Measurements from ENCODE around the gene GRIN2A. TPM values are rescaled to one million over a fixed set of nuclear protein-coding genes. Genes with fewer than 3 reads are reported as not detected.

The GRIN2A gene
- polyA plus RNA-seq, 2 of the 4 experiments (the other 2 are of a cell fraction) = not detected

DNA sequence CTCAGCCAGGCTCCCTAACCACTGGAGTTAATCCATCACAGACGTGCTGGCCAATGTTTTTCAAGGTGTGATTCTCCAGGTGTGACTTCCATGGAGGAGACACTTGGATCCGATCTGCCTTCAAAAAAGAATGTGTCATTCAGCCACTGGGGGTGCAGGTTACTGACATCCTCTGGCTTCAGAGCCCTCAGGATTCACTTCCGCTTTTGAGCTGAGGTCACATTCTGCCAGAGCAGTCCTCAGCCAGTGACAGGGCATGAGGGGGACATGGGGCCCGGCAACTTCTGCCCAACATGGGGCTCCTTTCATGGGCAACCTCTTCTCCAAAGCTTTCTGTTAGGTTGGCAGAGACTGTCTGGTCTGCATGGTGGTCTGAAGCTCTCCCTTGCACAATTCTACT lies 81.4 kb downstream of the GRIN2A start:
- H3K9me3 ChIP-seq = no peaks in the 10 kb centered on the region
- DNase-seq (ENCODE audit: low read depth in 1 of 2, low spot score in 1 of 2) (no peak), ATAC-seq (no peak), FAIRE-seq (no peak)
- ChIA-PET CTCF (interaction anchor here (1.3 kb wide), 1 partner anchor 281 kb away, joined by 3 read pairs; no protein-coding TSS in a partner anchor), POLR2A (no interaction called here)
- H3K4me3 ChIP-seq = no peak overlapping the region
- TF ChIP-seq FOSL2 (IDR thresholded peaks at IDR 0.05) (no peak), FOSL2 (CRISPR knock-in tag; IDR thresholded peaks at IDR 0.05) (no peak), POLR2AphosphoS2 (conservative IDR thresholded peaks at IDR 0.05; ENCODE audit: low read length) (no peak), NR3C1 (IDR thresholded peaks at IDR 0.05) (no peak), FOSB (CRISPR knock-in tag; IDR thresholded peaks at IDR 0.05) (no peak), RARB (CRISPR knock-in tag; IDR thresholded peaks at IDR 0.05) (no peak)
- H3K4me1 ChIP-seq = no peaks in the 10 kb centered on the region
- 8% methylated on average over 4 of the region's 4 CpGs for WGBS (ENCODE audit: missing lambda C conversion rate)
- no peak overlapping the region for H3K4me2 ChIP-seq
- H3K27ac ChIP-seq = no peak overlapping the region

DNA sequence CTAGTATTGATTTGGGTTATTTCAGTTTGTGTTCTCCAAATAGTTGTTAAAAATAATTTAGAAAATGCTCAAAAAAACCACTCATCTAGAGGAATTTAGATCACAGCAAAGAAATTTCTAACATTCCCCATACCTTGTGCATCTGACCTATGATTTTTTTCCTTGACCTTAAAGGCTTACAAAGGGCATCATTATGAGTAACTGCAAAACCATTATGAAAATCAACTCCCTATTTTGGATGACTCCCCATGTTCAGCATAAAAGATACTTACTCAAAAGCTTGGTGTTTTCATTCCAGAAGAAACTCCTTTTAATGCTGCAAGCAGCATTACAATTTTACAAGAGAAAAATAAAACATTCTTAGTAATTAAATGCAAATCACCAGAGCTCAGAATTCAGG lies 83.2 kb downstream of the GRIN2A start:
- no peak for TF ChIP-seq ZSCAN20 (CRISPR knock-in tag; IDR thresholded peaks at IDR 0.05)
- no peak for TF ChIP-seq SREBF2 (IDR thresholded peaks at IDR 0.05)
- TF ChIP-seq GATA3 (IDR thresholded peaks at IDR 0.05; ENCODE audit: borderline replicate concordance) = no peak
- no peak for TF ChIP-seq KDM5A (IDR thresholded peaks at IDR 0.05)
- no peak for TF ChIP-seq EHMT2 (IDR thresholded peaks at IDR 0.05; ENCODE audit: low read depth)
- Histone ChIP-seq H3K4me2 (no peak overlapping the region), H3K27ac (no peak overlapping the region), H3K9me3 (no peaks in the 10 kb centered on the region), H3K4me3 (no peak overlapping the region), H3K4me1 (no peaks in the 10 kb centered on the region)
- ATAC-seq = no peak
- no peak for DNase-seq (ENCODE audit: low read depth in 1 of 2, low spot score in 1 of 2)
- ChIA-PET CTCF (no interaction called here), POLR2A (no interaction called here)
- FAIRE-seq = no peak

DNA sequence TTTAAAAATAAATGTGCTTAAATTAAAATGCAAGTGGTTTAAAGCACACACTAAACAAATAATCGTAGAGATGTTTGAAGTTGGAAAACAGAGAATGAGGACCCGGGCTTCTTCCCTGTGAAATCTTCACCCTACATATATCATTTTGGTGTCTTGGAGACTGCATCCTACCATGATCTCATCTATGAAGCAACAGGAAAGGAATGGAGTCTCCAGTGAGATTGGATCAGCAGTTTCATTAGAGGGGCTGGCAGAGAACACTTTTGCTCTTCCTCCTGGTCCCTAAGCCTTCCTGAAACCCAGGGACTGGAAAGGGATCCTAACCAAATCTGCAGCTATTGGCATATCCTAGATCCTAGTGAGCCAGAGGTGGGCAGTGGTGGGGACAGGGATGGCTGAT lies 85.0 kb downstream of the GRIN2A start:
- H3K27ac ChIP-seq = no peak overlapping the region
- no peaks in the 10 kb centered on the region for H3K9me3 ChIP-seq
- no peak for FAIRE-seq
- TF ChIP-seq, protein P1, sequence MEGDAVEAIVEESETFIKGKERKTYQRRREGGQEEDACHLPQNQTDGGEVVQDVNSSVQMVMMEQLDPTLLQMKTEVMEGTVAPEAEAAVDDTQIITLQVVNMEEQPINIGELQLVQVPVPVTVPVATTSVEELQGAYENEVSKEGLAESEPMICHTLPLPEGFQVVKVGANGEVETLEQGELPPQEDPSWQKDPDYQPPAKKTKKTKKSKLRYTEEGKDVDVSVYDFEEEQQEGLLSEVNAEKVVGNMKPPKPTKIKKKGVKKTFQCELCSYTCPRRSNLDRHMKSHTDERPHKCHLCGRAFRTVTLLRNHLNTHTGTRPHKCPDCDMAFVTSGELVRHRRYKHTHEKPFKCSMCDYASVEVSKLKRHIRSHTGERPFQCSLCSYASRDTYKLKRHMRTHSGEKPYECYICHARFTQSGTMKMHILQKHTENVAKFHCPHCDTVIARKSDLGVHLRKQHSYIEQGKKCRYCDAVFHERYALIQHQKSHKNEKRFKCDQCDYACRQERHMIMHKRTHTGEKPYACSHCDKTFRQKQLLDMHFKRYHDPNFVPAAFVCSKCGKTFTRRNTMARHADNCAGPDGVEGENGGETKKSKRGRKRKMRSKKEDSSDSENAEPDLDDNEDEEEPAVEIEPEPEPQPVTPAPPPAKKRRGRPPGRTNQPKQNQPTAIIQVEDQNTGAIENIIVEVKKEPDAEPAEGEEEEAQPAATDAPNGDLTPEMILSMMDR (IDR thresholded peaks at IDR 0.05) = no peak
- TF ChIP-seq FOXS1 (CRISPR knock-in tag; IDR thresholded peaks at IDR 0.05) = no peak
- TF ChIP-seq MAZ (IDR thresholded peaks at IDR 0.05; ENCODE audit: borderline replicate concordance, low read depth, low read length) = no peak
- no peak for TF ChIP-seq SREBF2 (IDR thresholded peaks at IDR 0.05)
- TF ChIP-seq EHMT2 (IDR thresholded peaks at IDR 0.05; ENCODE audit: low read depth) = no peak
- no peak for TF ChIP-seq BHLHE40 (IDR thresholded peaks at IDR 0.05; ENCODE audit: low read depth, low read length)
- TF ChIP-seq, protein P2, sequence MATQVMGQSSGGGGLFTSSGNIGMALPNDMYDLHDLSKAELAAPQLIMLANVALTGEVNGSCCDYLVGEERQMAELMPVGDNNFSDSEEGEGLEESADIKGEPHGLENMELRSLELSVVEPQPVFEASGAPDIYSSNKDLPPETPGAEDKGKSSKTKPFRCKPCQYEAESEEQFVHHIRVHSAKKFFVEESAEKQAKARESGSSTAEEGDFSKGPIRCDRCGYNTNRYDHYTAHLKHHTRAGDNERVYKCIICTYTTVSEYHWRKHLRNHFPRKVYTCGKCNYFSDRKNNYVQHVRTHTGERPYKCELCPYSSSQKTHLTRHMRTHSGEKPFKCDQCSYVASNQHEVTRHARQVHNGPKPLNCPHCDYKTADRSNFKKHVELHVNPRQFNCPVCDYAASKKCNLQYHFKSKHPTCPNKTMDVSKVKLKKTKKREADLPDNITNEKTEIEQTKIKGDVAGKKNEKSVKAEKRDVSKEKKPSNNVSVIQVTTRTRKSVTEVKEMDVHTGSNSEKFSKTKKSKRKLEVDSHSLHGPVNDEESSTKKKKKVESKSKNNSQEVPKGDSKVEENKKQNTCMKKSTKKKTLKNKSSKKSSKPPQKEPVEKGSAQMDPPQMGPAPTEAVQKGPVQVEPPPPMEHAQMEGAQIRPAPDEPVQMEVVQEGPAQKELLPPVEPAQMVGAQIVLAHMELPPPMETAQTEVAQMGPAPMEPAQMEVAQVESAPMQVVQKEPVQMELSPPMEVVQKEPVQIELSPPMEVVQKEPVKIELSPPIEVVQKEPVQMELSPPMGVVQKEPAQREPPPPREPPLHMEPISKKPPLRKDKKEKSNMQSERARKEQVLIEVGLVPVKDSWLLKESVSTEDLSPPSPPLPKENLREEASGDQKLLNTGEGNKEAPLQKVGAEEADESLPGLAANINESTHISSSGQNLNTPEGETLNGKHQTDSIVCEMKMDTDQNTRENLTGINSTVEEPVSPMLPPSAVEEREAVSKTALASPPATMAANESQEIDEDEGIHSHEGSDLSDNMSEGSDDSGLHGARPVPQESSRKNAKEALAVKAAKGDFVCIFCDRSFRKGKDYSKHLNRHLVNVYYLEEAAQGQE (IDR thresholded peaks at IDR 0.05) = no peak
- no peak for TF ChIP-seq CBX2 (IDR thresholded peaks at IDR 0.05; ENCODE audit: borderline replicate concordance, low read depth)
- no peak overlapping the region for H3K4me3 ChIP-seq
- no peaks in the 10 kb centered on the region for H3K4me1 ChIP-seq
- CTCF ChIA-PET = no interaction called here
- no peak for DNase-seq (ENCODE audit: low read depth in 1 of 2, low spot score in 1 of 2)
- WGBS (ENCODE audit: missing lambda C conversion rate) = 4% methylated on average over 2 of the region's 2 CpGs
- no peak for ATAC-seq
- no peak overlapping the region for H3K4me2 ChIP-seq
- POLR2A ChIA-PET = no interaction called here
